A549 (cell line): Measurements from ENCODE around the gene PWP1.

ENCODE experiments used
- BHLHE40 ChIP-seq: IDR thresholded peaks from 2 replicates; pipeline ENCODE4 v1.6.1; 2012; ENCODE audit warnings: low read depth, low read length, inconsistent platforms
- CTCF ChIP-seq: fragments of >200 bp; sonication (Bioruptor Twin); formaldehyde crosslinking; IDR thresholded peaks from 3 replicates; pipeline ENCODE4 v1.5.1; 2016
- EHF ChIP-seq: fragments of 250-450 bp; sonication (Bioruptor Pico); IDR thresholded peaks from 2 replicates; pipeline ENCODE4 v1.5.0; 2020; ENCODE audit warnings: mild to moderate bottlenecking
- JUN ChIP-seq, 2 experiments: fragments of >200 bp; sonication (Bioruptor Twin); formaldehyde crosslinking; IDR thresholded peaks; 2 replicates in 1 of 2; 3 replicates in 1 of 2; pipeline ENCODE4 v1.6.1; 2016 to 2017
- JUNB ChIP-seq: fragments of >200 bp; sonication (Bioruptor Twin); formaldehyde crosslinking; IDR thresholded peaks from 2 replicates; pipeline ENCODE4 v1.6.1; 2016
- KDM1A ChIP-seq: fragments of 200-600 bp; sonication (generic); IDR thresholded peaks from 2 replicates; pipeline ENCODE4 v1.6.1; 2016; ENCODE audit warnings: low read depth, mild to moderate bottlenecking
- POLR2A ChIP-seq: IDR thresholded peaks from 2 replicates; pipeline ENCODE4 v1.6.1; 2012; ENCODE audit warnings: mild to moderate bottlenecking, low read length
- RARB ChIP-seq: fragments of 250-450 bp; sonication (Bioruptor Pico); IDR thresholded peaks from 2 replicates; pipeline ENCODE4 v1.8.0; 2021; ENCODE audit warnings: mild to moderate bottlenecking, moderate library complexity
- RFX5 ChIP-seq: fragments of 450-650 bp; IDR thresholded peaks from 2 replicates; pipeline ENCODE4 v1.7.1; 2014; ENCODE audit warnings: antibody characterized with exemption, mild to moderate bottlenecking, moderate library complexity

DNA sequence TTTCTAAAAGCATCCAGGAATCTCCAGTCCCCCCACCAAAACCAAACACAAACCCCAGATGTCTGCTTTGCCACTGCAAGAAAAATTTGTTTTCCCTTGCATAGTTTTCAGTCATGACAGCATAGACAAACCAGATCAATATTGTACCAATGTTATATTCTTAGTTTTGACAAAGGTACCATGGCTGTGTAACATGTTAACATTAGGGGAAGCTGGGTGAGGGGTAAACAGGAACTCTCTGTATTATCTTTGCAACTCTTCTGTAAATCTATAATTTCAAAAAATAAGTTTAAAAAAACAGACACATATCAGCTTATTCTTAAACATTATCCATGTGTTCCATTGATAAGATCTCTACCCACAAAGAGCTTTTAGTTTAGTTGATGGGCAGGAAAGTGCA is 44.4 kb upstream of the PWP1 start:
- TF ChIP-seq CTCF (no peak), EHF (CRISPR knock-in tag) (no peak), RARB (CRISPR knock-in tag) (no peak), POLR2A (no peak), KDM1A (no peak), RFX5 (no peak), BHLHE40 (no peak), JUN (IDR thresholded peaks at IDR 0.05) (no peak), JUNB (no peak)
